Retinal pigment epithelial cell (primary cell): ENCODE measurements around the gene GID8.

Source experiments
- DNase-seq: peaks from one replicate; pipeline ENCODE4 v3.0.0-alpha.2; 2010; ENCODE audit warnings: low read depth
- H3K4me3 ChIP-seq: 2 replicates; pipeline ENCODE4 v1.5.1; 2011; ENCODE audit warnings: mild to moderate bottlenecking, low read length, control low read depth, moderate library complexity
- CTCF ChIP-seq: conservative IDR thresholded peaks from 2 replicates; pipeline ENCODE4 v1.5.1; 2011; ENCODE audit warnings: low read depth, low read length, control low read depth, inconsistent platforms

Gene GID8

GRCh38 chr20:62978561-62978943 lies 40.6 kb downstream of the GID8 start:
- TF ChIP-seq CTCF = no peak
- no peak overlapping the region for H3K4me3 ChIP-seq
- DNase-seq = no peak

DNA sequence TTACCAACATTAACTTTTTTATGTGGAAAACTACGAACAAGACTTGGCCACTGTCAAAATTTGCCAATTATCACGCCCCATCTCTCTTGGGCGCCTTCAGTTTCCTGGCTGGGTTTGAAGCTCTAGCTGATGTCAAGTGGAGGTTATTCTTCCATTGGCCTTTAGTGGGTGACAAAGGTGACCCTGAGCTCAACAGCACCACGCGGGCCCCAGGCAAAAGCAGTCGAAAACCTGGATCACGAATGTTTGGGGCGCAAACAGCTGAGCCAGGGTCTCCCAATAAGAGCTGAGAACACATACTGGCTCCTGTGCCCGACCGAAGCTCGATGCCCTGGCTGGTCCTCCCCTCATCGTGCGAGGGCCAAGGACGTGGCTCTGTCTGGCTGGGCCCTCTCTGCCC lies 41.4 kb downstream of the GID8 start:
- no peak for DNase-seq
- TF ChIP-seq CTCF = no peak
- H3K4me3 ChIP-seq = no peak overlapping the region

GRCh38 chr20:62979876-62980373 lies 42.0 kb downstream of the GID8 start:
- no peak overlapping the region for H3K4me3 ChIP-seq
- TF ChIP-seq CTCF = no peak
- DNase-seq = no peak

DNA sequence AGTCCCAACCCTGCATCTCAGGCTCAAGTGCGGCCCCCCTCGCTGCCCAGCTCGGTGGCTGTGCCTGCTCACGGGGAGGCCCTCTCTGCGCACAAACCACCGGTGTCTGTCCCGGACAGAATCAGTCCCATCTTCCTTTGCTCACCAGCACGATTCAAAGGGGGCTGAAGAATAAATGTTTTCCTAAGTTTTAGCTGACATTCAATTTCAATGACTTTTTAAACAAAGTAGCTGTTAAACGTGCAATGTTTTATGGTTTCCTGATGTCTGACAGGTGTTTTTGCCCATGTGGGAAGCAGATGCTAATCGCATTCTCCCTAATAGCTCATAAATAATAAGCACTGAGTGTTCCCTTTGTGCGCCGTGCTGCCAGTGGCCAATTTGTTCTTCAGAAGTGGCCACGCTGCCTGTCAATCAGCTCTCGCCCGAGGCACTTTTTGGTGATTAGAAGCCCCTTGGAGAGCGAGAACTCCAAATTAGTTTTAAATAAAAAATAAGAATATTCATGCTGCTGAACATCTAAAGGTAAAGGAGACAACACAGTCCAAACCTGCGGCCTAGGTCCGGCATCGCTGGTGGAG lies 42.5 kb downstream of the GID8 start:
- no peak for DNase-seq
- H3K4me3 ChIP-seq = no peak overlapping the region
- TF ChIP-seq CTCF = no peak

DNA sequence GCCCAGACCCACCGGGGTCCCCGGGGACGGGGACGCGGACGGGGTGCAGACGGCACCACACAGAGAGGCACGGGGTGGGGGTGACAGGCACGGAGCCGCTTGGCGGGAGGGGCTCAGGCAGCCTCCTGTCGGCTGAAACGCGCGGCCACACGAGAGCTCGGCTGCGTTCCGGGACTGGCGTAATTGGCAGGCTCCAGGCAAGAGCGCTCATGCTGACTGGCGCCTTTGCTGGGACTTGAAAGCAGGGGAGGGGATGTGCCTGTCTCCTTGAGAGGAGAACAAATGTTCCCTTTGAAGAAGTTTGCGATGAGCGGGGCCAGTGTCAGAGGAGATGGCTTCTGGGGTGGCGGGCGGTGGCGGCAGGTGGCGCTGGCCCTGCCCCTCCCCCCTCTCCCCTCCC lies 43.0 kb downstream of the GID8 start:
- TF ChIP-seq CTCF = no peak
- no peak for DNase-seq
- no peak overlapping the region for H3K4me3 ChIP-seq

DNA sequence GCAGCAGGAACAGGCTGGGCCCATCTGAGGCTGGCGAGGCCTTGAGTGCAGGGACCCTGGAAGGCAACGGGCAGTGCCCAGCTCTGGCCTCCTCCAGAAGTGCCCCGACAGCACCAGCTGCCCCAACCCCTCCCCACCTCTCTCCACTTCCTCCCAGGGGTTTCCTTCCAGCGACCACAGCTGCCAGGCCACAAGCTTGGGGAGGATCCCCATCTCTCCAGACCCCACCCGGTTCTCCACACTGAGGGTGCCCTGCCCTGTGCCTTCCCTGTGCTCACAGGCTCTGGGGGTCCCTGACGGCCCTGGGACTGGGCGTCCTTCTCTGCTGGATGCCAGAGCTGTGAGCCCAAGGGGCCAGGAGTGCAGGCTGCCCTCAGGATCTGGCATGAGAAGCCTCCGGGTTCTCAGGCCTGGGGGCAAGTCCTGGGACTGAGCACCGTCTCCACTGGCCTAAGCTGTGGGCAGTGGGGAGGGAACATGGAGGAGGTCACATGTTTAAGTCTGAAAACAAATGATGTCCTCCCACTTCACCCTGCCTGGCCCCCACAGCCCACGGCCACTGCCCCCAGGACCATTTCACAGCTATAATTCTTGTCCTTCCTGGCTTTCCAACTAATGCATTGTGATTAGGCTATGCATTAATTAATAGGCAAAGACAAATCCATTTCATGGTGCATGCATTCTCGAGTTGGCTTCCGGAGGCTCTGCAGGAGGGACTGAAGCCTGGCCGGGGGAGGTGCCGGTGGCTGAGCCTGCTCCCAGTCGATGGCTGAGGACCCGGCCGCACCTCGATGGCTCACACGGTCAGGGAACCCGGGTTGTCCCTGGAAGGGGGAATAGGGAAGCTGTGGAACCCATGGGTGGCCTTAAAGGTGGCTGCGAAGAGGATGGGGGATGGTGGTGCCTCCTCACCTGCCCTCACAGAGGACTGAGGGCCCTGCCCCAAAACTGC lies 44.5 kb downstream of the GID8 start:
- no peak for TF ChIP-seq CTCF
- no peak overlapping the region for H3K4me3 ChIP-seq
- DNase-seq = no peak

DNA sequence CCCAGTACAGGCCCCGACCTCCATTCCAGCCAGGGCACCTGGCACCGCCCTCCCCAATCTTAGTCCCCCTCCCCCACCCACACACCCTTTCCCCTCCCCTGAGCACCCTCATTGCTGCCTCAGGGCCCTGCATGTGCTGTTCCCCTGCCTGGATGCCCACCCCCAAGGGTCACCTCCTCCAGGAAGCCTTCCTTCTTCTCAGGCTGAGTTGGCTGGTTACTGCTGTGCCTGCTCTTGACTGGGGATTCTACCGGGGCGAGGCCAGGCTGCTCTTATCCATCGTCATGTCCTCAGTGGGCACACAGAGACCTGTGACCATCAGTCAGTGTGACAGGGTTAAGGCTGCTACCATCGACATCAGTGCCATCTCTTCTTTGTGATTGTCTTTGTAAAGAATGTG lies 45.3 kb downstream of the GID8 start:
- H3K4me3 ChIP-seq = no peak overlapping the region
- TF ChIP-seq CTCF = no peak
- no peak for DNase-seq
